HuH-7 (cell line): ENCODE results near the gene FBXO15.

Experiments
- DNase-seq: peaks from one replicate; pipeline ENCODE4 v3.0.0; 2011; ENCODE audit warnings: low spot score

FBXO15 gene

GRCh38 chr18:74114116-74114515 lies 33.5 kb downstream of the FBXO15 start:
- DNase-seq, result no peak

DNA sequence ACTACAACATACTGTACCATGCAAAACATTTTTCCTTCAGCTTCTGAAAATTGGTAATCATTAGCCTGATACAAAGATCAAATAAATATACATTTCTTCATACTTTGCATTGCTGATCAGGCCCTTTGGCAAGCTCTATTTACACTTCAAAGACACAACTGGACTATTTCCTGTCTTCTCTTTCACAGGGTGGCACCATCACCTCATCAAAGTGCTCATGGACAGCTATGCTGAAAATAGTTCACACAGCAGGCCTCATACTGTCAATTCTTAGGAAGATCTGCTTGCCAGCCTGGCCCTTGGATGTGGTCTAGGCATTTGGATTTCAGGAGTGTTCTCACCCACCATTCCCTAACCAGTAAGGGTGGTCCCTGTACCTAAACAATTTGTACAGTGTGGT lies 33.9 kb downstream of the FBXO15 start:
- no peak for DNase-seq

GRCh38 chr18:74110976-74111375 lies 36.7 kb downstream of the FBXO15 start:
- DNase-seq, result no peak

- no peak for DNase-seq
Observed at GRCh38 chr18:74110149-74110548, 37.5 kb downstream of the FBXO15 start.

DNA sequence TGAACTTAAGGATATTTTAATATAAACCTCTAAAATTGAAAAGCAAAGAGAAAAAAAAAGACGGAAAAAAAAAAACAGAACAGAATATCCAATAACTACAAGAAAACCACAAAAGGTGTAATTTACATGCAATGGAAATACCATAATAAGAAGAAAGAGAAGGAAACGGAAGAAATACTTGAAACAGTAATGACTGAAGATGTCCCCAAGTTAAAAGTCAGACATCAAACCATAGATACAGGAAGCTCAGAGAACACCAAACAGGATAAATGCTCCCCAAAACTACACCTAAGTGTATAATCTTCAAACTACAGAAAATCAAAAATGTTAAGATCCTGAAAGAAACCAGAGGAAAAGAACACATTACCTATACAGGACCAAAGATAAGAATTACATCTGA lies 39.2 kb downstream of the FBXO15 start:
- DNase-seq, result no peak

DNA sequence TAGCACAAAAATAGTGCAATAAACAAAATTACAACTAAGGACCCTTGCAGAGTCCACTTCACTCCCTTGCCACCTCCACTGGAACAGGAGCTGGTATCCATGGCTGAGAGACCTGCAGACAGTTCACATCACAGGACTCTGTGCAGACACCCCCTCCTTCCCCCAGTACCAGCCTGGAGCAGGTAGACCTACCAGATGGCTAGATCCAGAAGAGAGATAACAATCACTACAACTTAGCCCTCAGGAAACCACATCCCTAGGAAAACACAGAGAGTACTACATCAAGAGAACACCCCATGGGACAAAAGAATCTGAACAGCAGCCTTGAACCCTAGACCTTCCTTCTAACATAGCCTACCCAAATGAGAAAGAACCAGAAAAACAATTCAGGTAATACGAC lies 49.8 kb downstream of the FBXO15 start:
- DNase-seq, result no peak

- DNase-seq, result no peak
Observed at GRCh38 chr18:74092922-74093321, 54.7 kb downstream of the FBXO15 start.

DNA sequence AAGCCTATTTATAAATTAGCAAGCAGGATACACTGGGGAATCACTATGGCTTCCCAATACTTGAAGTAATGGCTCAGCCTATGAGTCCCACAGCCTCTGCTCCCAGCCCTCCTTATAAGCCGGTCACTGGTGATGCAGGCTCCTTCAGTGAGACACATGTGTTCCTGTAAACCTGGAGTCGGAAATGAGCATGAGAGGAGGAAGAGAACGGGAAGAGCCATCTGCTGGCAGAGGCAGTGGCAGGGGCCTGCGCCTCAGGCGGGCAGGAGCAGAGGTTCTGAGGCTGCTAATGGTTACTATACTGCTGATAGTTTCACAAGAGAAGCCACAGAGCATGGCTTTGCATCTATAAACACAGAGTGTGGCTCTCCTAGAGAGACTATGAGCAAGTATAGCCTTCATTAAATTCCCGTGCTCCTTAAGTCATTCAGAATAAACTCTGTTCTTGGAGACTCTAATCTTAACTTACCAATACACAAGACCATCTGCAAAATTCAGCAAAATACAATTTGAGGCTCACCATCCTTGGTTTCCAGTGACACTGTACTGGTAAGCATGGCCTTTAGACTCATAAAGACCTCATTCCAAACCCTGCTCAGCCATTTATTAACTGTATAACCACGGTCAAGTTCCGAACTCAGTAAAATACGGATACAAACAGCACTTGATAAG lies 63.3 kb downstream of the FBXO15 start:
- no peak for DNase-seq

GRCh38 chr18:74083557-74083952 lies 64.1 kb downstream of the FBXO15 start:
- no peak for DNase-seq

DNA sequence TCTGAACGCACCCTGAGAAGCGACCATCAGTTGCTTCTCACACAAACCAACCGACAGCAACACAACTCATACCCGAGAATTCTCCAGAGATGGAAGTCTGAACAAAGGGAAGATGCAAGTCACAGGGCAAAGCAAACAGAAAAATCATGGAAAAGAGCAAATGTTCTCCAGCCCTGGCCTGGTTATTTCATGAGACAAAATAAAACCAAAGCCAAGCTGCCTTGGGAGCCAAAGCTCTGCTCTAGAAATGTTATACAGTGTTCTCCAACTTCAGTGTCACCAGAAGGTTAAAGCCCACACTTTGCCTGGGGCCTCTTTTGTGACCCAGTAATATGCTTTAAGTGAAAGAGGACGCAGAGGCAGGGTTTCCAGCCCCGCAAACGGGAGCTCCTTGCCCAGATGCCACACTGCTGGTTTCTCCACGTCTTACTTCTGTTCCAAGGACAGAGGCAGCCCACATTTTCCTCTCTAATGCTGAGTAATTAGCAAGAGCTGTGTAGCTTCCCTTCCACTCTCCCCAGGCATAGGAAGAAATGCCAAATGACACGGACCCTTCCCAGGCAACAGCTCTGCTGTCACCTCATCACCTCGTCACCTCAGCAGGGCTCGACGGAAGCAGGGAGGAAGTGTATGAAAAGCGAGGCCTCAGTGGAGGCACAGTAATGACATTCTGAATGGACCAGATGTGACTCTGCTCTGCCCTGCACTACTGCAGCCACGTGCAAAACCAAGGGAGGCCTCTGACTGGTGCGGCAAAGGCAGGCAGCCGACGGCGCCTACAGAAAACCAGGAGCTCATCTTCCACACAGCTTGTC lies 64.7 kb downstream of the FBXO15 start:
- no peak for DNase-seq

GRCh38 chr18:74081966-74082741 lies 65.5 kb downstream of the FBXO15 start:
- peak; percentile 57 for DNase-seq

GRCh38 chr18:74078257-74078656 lies 69.4 kb downstream of the FBXO15 start:
- no peak for DNase-seq

DNA sequence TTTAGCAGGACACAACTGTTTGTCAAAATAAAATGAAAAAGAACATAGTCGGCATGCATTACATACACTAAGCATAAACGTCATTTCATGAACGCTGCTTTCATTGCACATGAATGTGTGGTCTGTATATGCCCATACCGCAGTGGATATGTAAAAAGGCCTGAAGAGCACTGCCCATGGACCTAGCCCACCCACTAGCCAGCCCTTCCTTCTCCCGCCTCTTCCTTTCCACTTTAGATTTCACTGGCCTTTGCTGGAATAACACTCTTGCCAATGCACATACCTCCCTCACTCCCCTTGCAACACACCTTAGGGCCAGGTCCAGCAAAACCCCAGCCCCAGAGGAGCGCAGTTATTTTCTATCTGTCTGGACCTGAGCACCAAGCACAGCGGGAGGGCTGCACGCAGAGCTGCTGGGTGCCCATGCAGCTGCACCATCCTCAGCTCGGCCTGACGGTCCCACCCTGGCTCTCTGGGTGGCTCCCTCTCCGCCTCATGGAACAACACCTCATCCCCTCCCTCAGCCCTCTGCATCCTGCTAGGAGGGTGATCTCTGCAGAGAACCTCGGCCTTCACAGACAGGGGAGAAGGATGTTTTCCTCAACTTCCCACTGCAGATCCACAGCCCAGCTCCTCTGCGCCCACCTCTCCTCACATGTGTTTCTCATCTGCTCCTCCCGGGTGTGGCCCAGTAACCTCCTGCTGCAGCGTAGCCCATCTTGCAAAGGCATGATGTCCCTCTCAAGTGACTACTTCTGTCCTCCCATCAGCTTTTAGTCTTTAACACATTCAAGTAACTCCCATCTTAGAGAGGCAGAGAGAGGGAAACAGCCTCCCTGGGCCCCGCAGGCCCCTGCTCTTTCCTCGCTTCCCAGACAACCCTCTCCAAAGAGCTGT lies 72.7 kb downstream of the FBXO15 start:
- no peak for DNase-seq

DNA sequence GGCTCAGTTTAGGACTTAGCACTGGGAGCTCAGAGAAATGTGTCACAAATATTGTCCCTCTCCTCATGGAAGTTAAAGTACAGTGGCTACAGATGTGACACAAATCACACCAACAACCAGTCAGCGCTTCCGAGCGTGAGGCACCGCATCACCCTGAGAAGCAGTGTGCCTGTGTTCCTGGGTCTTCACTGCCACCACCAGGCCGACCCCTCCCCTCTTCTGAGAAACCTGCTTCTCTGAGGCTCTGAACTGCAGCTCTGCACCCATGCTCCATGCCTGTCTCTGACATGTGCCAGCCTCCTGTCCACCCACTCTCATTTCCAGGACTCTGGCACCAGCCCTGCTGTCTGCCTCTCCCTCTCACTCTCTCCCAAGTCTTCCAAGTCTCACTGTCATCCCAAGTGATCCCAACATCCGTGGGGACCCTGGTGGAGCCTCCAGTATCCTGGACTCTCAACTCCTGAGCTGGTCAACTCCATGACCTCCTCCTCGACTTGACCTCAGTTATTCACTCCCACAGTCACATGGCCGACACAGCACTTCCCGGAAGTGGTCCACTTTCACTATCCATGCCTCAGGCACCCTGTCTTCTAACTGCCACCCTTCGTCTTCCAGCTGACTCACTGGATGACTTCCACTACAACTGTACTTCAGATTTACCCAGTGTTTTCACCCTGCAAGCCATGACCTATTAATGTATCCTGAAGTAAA lies 73.5 kb downstream of the FBXO15 start:
- no peak for DNase-seq

DNA sequence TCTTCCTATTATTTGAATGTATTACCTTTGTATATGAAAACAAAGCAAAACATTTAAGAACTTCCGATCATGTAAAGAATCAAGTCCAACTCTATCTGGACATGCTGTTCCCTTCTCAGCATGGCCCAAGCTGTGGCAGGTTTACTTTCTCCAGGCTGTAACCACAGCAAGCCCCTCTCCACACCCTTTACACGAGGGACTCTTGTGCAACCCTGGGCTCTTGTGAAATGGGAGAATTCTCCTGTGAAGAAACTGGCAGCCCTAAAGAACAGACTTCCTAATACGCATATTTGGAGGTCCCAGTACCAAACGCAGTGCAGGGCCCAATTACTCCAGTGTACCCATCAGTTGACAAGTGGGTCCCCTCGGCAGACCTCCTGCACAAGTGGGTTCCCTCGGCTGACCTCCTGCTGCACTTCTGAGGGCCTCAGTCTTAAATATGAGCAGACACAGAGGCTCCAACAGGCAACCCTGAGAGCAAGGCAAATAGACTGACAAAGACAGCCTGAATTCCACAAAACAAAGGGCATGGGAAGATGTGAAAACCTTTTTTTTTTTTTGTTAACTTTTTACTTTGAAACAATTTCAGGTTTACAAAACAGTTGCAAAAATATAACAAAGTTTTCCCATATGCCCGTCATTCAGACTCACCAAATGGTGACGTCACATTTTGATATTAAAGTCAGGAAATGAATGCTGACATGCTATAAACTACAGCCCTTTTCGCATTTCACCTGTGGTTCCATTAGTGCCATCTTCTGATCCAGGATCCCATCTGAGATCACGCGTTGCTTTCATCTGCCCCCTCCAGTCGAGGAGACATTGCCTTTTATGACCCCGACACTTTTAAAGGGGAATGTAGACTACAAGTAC lies 78.2 kb downstream of the FBXO15 start:
- DNase-seq, result no peak

DNA sequence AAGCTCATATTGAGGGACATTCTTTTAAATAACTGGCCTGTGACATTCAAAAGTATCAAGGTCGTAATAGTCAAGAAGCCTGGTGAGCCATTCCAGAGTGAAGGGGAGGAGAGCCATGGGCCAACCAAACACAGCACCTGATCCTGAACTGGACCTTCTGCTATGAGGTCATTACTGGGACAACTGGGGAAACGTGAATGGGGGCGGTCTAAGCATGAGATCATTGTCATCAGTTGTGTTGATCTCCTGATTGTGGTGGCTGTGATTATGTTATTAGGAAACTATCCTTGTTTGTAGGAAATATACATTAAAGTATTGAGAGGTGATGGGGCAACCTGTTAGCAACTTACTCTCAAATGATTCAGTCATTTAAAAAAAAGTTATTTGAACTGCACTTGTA lies 79.3 kb downstream of the FBXO15 start:
- no peak for DNase-seq

GRCh38 chr18:74066018-74066417 lies 81.6 kb downstream of the FBXO15 start:
- no peak for DNase-seq

- no peak for DNase-seq
Observed at GRCh38 chr18:74065366-74065765, 82.3 kb downstream of the FBXO15 start.

DNA sequence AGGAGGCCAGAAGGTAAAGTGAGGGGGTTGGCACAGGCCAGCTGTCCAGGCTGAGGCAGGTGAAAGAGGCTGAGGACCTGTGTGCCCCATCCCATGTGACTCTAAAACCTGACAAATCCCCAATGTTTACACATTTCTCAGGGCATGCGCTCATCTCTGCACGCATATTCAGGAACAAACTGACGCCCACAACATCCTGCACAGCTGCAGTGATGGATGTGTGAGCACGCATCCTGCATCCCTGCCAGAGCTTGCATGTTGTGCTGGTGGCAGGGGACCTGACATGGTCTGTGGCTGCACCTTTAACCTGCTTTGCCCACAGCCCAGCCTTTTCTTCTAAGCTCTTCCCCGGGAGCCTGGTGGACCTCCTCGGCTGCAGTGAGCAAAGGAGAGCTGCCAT lies 83.1 kb downstream of the FBXO15 start:
- DNase-seq, result no peak

DNA sequence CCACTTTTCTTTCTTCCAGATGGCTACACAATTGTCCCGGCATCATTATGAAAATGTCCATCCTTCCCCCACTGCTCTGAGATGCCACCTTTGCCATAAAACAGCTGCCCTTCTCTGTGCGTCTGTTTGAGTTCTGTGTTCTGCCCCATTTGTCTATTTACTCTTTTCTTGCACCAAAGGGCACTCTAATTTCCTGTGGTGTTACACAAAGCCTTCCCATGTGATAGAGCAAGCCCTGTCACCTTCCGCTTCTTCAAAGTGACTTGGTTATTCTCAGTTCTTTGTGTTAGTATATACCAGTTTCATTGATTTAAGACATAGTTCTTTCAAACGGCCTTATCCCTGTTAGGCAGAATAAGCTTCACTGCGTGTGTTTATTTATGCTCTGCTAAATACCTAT lies 84.1 kb downstream of the FBXO15 start:
- DNase-seq, result no peak
